GM23338 (cell line): Measurements from ENCODE around the gene PRDM4. TPM values are rescaled to one million over a fixed set of nuclear protein-coding genes. Genes with fewer than 3 reads are reported as not detected.

Experiments used
- ATAC-seq: fragments of 200-7000 bp; cut with Tn5 transposase; 3 replicates; pipeline ENCODE4 v1.9.1; 2020
- DNase-seq: peaks from one replicate; pipeline ENCODE4 v3.0.0-alpha.2; 2015; ENCODE audit warnings: low spot score
- H2AFZ ChIP-seq: fragments of 200-600 bp; sonication (generic); 2 replicates; pipeline ENCODE4 v1.8.0; 2016; ENCODE audit warnings: antibody characterized with exemption, mild to moderate bottlenecking, moderate library complexity
- H3F3A ChIP-seq: fragments of 200-600 bp; sonication (generic); replicated peaks from 2 replicates; pipeline ENCODE4 v1.8.0; 2017; ENCODE audit warnings: antibody characterized with exemption, mixed run types, low read depth
- H3K27ac ChIP-seq: fragments of 200-600 bp; sonication (generic); 2 replicates; pipeline ENCODE4 v1.6.1; 2016; ENCODE audit warnings: low read depth
- H3K27me3 ChIP-seq: fragments of 200-600 bp; sonication (generic); 2 replicates; pipeline ENCODE4 v1.8.0; 2016; ENCODE audit warnings: mild to moderate bottlenecking, mixed run types, moderate library complexity; ENCODE audit not compliant: insufficient read depth
- H3K36me3 ChIP-seq: fragments of 200-600 bp; sonication (generic); 2 replicates; pipeline ENCODE4 v1.8.0; 2016; ENCODE audit warnings: mild to moderate bottlenecking; ENCODE audit not compliant: insufficient read depth
- H3K4me1 ChIP-seq: fragments of 200-600 bp; sonication (generic); 2 replicates; pipeline ENCODE4 v1.8.0; 2016; ENCODE audit warnings: mild to moderate bottlenecking, moderate library complexity; ENCODE audit not compliant: insufficient read depth
- H3K4me2 ChIP-seq: fragments of 200-600 bp; sonication (generic); 2 replicates; pipeline ENCODE4 v1.7.1; 2017; ENCODE audit warnings: mixed run types
- H3K4me3 ChIP-seq: fragments of 200-600 bp; sonication (generic); 2 replicates; pipeline ENCODE4 v1.6.1; 2016; ENCODE audit warnings: mixed run types
- H3K79me2 ChIP-seq: fragments of 200-600 bp; sonication (generic); replicated peaks from 2 replicates; pipeline ENCODE4 v1.8.0; 2017; ENCODE audit warnings: mild to moderate bottlenecking; ENCODE audit not compliant: insufficient read depth
- H3K9me2 ChIP-seq: fragments of 200-600 bp; sonication (generic); 2 replicates; pipeline ENCODE4 v1.8.0; 2017; ENCODE audit not compliant: insufficient read depth
- H4K20me1 ChIP-seq: fragments of 200-600 bp; sonication (generic); replicated peaks from 2 replicates; pipeline ENCODE4 v1.8.0; 2017; ENCODE audit warnings: mild to moderate bottlenecking; ENCODE audit not compliant: insufficient read depth
- H3K27ac Mint-ChIP-seq: 2 replicates; pipeline ENCODE4 v1.8.0; 2020; ENCODE audit warnings: inconsistent platforms, mild to moderate bottlenecking, moderate library complexity, mixed read lengths
- H3K27me3 Mint-ChIP-seq: 3 replicates; pipeline ENCODE4 v1.8.0; 2022; ENCODE audit warnings: low read depth, mild to moderate bottlenecking, moderate library complexity, mixed read lengths, inconsistent platforms; ENCODE audit not compliant: insufficient read depth, poor library complexity
- H3K36me3 Mint-ChIP-seq: 3 replicates; pipeline ENCODE4 v1.8.0; 2021; ENCODE audit warnings: low read depth, mild to moderate bottlenecking, inconsistent platforms, moderate library complexity, mixed read lengths
- H3K4me1 Mint-ChIP-seq: 3 replicates; pipeline ENCODE4 v1.8.0; 2020; ENCODE audit warnings: mild to moderate bottlenecking, inconsistent platforms, mixed read lengths
- H3K4me3 Mint-ChIP-seq: 3 replicates; pipeline ENCODE4 v1.8.0; 2021; ENCODE audit warnings: moderate library complexity, mild to moderate bottlenecking, inconsistent platforms, mixed read lengths
- H3K9me3 Mint-ChIP-seq: 3 replicates; pipeline ENCODE4 v1.8.0; 2020; ENCODE audit warnings: moderate library complexity, mild to moderate bottlenecking, inconsistent platforms, mixed read lengths
- CREB1 ChIP-seq: fragments of 250-450 bp; sonication (Bioruptor Pico); IDR thresholded peaks from 2 replicates; pipeline ENCODE4 v1.5.0; 2020; ENCODE audit warnings: low read depth, mild to moderate bottlenecking, moderate library complexity
- ETS1 ChIP-seq: IDR thresholded peaks from 2 replicates; pipeline ENCODE4 v1.6.1; 2016; ENCODE audit warnings: antibody characterized with exemption
- EZH2 ChIP-seq: fragments of 200-600 bp; sonication (generic); IDR thresholded peaks from one replicate; pipeline ENCODE4 v1.8.0; 2017; ENCODE audit warnings: antibody characterized with exemption, mild to moderate bottlenecking, low read depth; ENCODE audit not compliant: unreplicated experiment
- NANOG ChIP-seq: IDR thresholded peaks from 2 replicates; pipeline ENCODE4 v1.6.1; 2016; ENCODE audit warnings: antibody characterized with exemption, borderline replicate concordance
- REST ChIP-seq: IDR thresholded peaks from one replicate; pipeline ENCODE4 v1.6.1; 2018; ENCODE audit warnings: antibody characterized with exemption; ENCODE audit not compliant: unreplicated experiment
- STAT1 ChIP-seq: IDR thresholded peaks from one replicate; pipeline ENCODE4 v1.6.1; 2016; ENCODE audit warnings: antibody characterized with exemption; ENCODE audit not compliant: unreplicated experiment
- ZNF114 ChIP-seq: fragments of 250-450 bp; sonication (Bioruptor Pico); IDR thresholded peaks from 2 replicates; pipeline ENCODE4 v1.5.0; 2020; ENCODE audit warnings: mild to moderate bottlenecking, moderate library complexity
- ZNF331 ChIP-seq: fragments of 250-450 bp; sonication (Bioruptor Pico); IDR thresholded peaks from 2 replicates; pipeline ENCODE4 v1.5.0; 2020; ENCODE audit warnings: low read depth, mild to moderate bottlenecking, moderate library complexity
- ZNF462 ChIP-seq: fragments of 250-450 bp; sonication (Bioruptor Pico); IDR thresholded peaks from 2 replicates; pipeline ENCODE4 v1.5.0; 2020; ENCODE audit warnings: mild to moderate bottlenecking, moderate library complexity
- polyA plus RNA-seq: library from polyadenylated mRNA; unstranded; fragments of >200 nt; fragmentation: Nextera tagmentation; extraction: Ambion mirVana; gene quantifications from 2 replicates; pipeline ENCODE4 v1.2.1, GENCODE V29; 2016
- total RNA-seq: library from RNA; depleted of rRNA; stranded (reverse); fragments of >200 nt; shearing (Covaris generic); gene quantifications from 2 replicates; pipeline ENCODE4 v1.2.3, GENCODE V29; 2014

Gene PRDM4
- total and polyA plus RNA-seq, 2 experiments from 2014 or later, result 4.9 to 17.1 TPM

GRCh38 chr12:107801150-107801549 lies 40.2 kb upstream of the PRDM4 start (continued):
- no peak for TF ChIP-seq ZNF462

- H3K4me1 Mint-ChIP-seq, result peaks cover 12% of the 10 kb centered on the region; the same call in 2 of the 3 replicates
- Histone ChIP-seq H3K36me3 (no peaks in the 10 kb centered on the region), H3K4me2 (no peak overlapping the region), H3K4me3 (no peak overlapping the region), H4K20me1 (no peaks in the 10 kb centered on the region), H3K27me3 (no peaks in the 10 kb centered on the region), H3F3A (no peaks in the 10 kb centered on the region), H3K27ac (no peak overlapping the region), H2AFZ (no peak overlapping the region), H3K4me1 (peaks cover 11% of the 10 kb centered on the region), H3K9me2 (no peaks in the 10 kb centered on the region), H3K79me2 (no peaks in the 10 kb centered on the region)
- H3K4me3 Mint-ChIP-seq, result no peak overlapping the region
- H3K27ac Mint-ChIP-seq, result no peak overlapping the region
- DNase-seq, result no peak
- H3K27me3 Mint-ChIP-seq, result peaks cover 2% of the 10 kb centered on the region
- no peaks in the 10 kb centered on the region for H3K36me3 Mint-ChIP-seq
- no peak for ATAC-seq
- H3K9me3 Mint-ChIP-seq, result no peaks in the 10 kb centered on the region
- TF ChIP-seq CREB1 (CRISPR knock-in tag), result no peak
- TF ChIP-seq ZNF114, result no peak
- TF ChIP-seq REST, result no peak
- no peak for TF ChIP-seq ZNF331
- TF ChIP-seq ETS1, result no peak
- TF ChIP-seq STAT1, result no peak
- TF ChIP-seq NANOG, result no peak
- TF ChIP-seq EZH2, result no peak
Measured at GRCh38 chr12:107798580-107798979, 37.6 kb upstream of the PRDM4 start.
